Stimulated activated CD4-positive, alpha-beta T cell treated with anti-CD3 and anti-CD28 coated beads, Interleukin-12 subunit alpha, Interleukin-12 subunit beta, amount 100 ng/mL, for 4 hours (primary cell): Measurements from ENCODE around the gene UNK.
A peak's percentile ranks its signal among the peaks of the same experiment; 100 is the strongest.

ENCODE experiments used
- DNase-seq: peaks from one replicate; pipeline ENCODE4 v3.0.0-alpha.2; 2020

UNK gene

GRCh38 chr17:75784473-75785015, at the start of gene UNK:
UNK (plus strand) TSS chr17:75784806; CDS start chr17:75784881, 75 bp downstream.
- DNase-seq = peak; percentile 88

- DNase-seq = no peak
Measured at GRCh38 chr17:75736173-75736835, 48.3 kb upstream of the UNK start.

GRCh38 chr17:75737133-75737962, 47.3 kb upstream of the UNK start:
- DNase-seq = no peak

GRCh38 chr17:75738218-75738802, 46.3 kb upstream of the UNK start:
- DNase-seq = no peak

GRCh38 chr17:75739174-75739573, 45.4 kb upstream of the UNK start:
- no peak for DNase-seq

GRCh38 chr17:75739801-75740200, 44.8 kb upstream of the UNK start:
- DNase-seq = no peak

GRCh38 chr17:75740215-75740614, 44.4 kb upstream of the UNK start:
- no peak for DNase-seq

- no peak for DNase-seq
Measured at GRCh38 chr17:75740631-75741077, 44.0 kb upstream of the UNK start.

GRCh38 chr17:75742337-75742736, 42.3 kb upstream of the UNK start:
- DNase-seq = no peak

GRCh38 chr17:75743625-75744206, 40.9 kb upstream of the UNK start:
- no peak for DNase-seq

GRCh38 chr17:75748706-75749105, 35.9 kb upstream of the UNK start:
- DNase-seq = no peak

- peak; percentile 93 for DNase-seq
Measured at GRCh38 chr17:75749545-75750389, 34.8 kb upstream of the UNK start.

- no peak for DNase-seq
Measured at GRCh38 chr17:75750661-75751423, 33.8 kb upstream of the UNK start.

GRCh38 chr17:75751676-75752404, 32.8 kb upstream of the UNK start:
- no peak for DNase-seq

- DNase-seq = no peak
Measured at GRCh38 chr17:75752405-75752709, 32.2 kb upstream of the UNK start.

GRCh38 chr17:75752802-75753513, 31.6 kb upstream of the UNK start:
- no peak for DNase-seq

- peak; percentile 73 for DNase-seq
Measured at GRCh38 chr17:75753514-75754377, 30.9 kb upstream of the UNK start.

- DNase-seq = no peak
Measured at GRCh38 chr17:75754378-75755204, 30.0 kb upstream of the UNK start.
